NT2/D1 (cell line): ENCODE results near the gene RTF1.
"Not testable (repeated sequence)": the region's sequence is repeated elsewhere in the genome, so short reads cannot be mapped to it uniquely, and the experiment has no call there.

Experiments used
- DNase-seq: peaks from one replicate; pipeline ENCODE4 v3.0.0-alpha.2; 2011; ENCODE audit warnings: low read depth, low spot score
- H3K27me3 ChIP-seq: 2 replicates; pipeline ENCODE4 v1.6.0; 2011; ENCODE audit warnings: mild to moderate bottlenecking; ENCODE audit not compliant: insufficient read length, insufficient read depth
- H3K36me3 ChIP-seq: 2 replicates; pipeline ENCODE4 v1.6.1; 2011; ENCODE audit warnings: mild to moderate bottlenecking, low read length, mixed read lengths; ENCODE audit not compliant: insufficient read depth, insufficient read length
- H3K4me1 ChIP-seq: 2 replicates; pipeline ENCODE4 v1.5.1; 2011; ENCODE audit not compliant: insufficient read depth, insufficient read length
- H3K4me3 ChIP-seq: 2 replicates; pipeline ENCODE4 v1.5.1; 2011; ENCODE audit warnings: low read depth; ENCODE audit not compliant: insufficient read length
- H3K9ac ChIP-seq: 2 replicates; pipeline ENCODE4 v1.6.0; 2011; ENCODE audit warnings: low read depth; ENCODE audit not compliant: insufficient read length
- H3K9me3 ChIP-seq: 2 replicates; pipeline ENCODE4 v1.5.1; 2011; ENCODE audit warnings: mild to moderate bottlenecking, low read length; ENCODE audit not compliant: insufficient read depth
- SUZ12 ChIP-seq: IDR thresholded peaks from 2 replicates; pipeline ENCODE4 v1.6.1; 2011; ENCODE audit not compliant: insufficient read length, insufficient read depth; ENCODE audit errors: extremely low read depth
- YY1 ChIP-seq: IDR thresholded peaks from 2 replicates; pipeline ENCODE4 v1.6.1; 2011; ENCODE audit not compliant: insufficient read length, insufficient read depth
- ZNF274 ChIP-seq: IDR thresholded peaks from 2 replicates; pipeline ENCODE4 v1.6.1; 2011; ENCODE audit warnings: mild to moderate bottlenecking, low read depth, low read length

The RTF1 gene

GRCh38 chr15:41417418-41418195 lies 712 bp downstream of the RTF1 start:
- no peaks in the 10 kb centered on the region for H3K27me3 ChIP-seq
- DNase-seq = no peak
- peak overlapping the region; percentile 84 for H3K9ac ChIP-seq
- H3K4me1 ChIP-seq = no peaks in the 10 kb centered on the region
- TF ChIP-seq SUZ12 (no peak), ZNF274 (no peak), YY1 (no peak)
- no peaks in the 10 kb centered on the region for H3K36me3 ChIP-seq
- H3K4me3 ChIP-seq = peak overlapping the region; percentile 89
- no peaks in the 10 kb centered on the region for H3K9me3 ChIP-seq

- Histone ChIP-seq H3K4me1 (no peaks in the 10 kb centered on the region), H3K9me3 (no peaks in the 10 kb centered on the region), H3K9ac (no peak overlapping the region), H3K36me3 (peaks cover 7% of the 10 kb centered on the region), H3K4me3 (no peak overlapping the region), H3K27me3 (no peaks in the 10 kb centered on the region)
- DNase-seq = no peak
- TF ChIP-seq YY1 (no peak), SUZ12 (no peak), ZNF274 (no peak)
These were observed 7.2 kb downstream of the RTF1 start for GRCh38 chr15:41423979-41424659.

- no peak overlapping the region for H3K4me3 ChIP-seq
These were observed 7.9 kb downstream of the RTF1 start for GRCh38 chr15:41424809-41425208.

GRCh38 chr15:41425907-41426306 lies 9.0 kb downstream of the RTF1 start:
- H3K4me1 ChIP-seq, H3K4me3 ChIP-seq, H3K27me3 ChIP-seq, DNase-seq, H3K36me3 ChIP-seq, H3K9me3 ChIP-seq, H3K9ac ChIP-seq: not testable (repeated sequence)

More at GRCh38 chr15:41424809-41425208, 7.9 kb downstream of the RTF1 start:
- Histone ChIP-seq H3K27me3 (no peaks in the 10 kb centered on the region), H3K9ac (no peak overlapping the region), H3K9me3 (no peaks in the 10 kb centered on the region), H3K4me1 (no peaks in the 10 kb centered on the region), H3K36me3 (peaks cover 7% of the 10 kb centered on the region)
- DNase-seq = no peak
- TF ChIP-seq SUZ12 (no peak), ZNF274 (no peak), YY1 (no peak)

GRCh38 chr15:41429003-41429890 lies 12.4 kb downstream of the RTF1 start:
- Histone ChIP-seq H3K4me3 (no peak overlapping the region), H3K4me1 (no peaks in the 10 kb centered on the region), H3K27me3 (no peaks in the 10 kb centered on the region), H3K9ac (no peak overlapping the region), H3K9me3 (no peaks in the 10 kb centered on the region), H3K36me3 (peaks cover 12% of the 10 kb centered on the region)
- TF ChIP-seq SUZ12 = no peak
- no peak for TF ChIP-seq ZNF274
- TF ChIP-seq YY1 = no peak
- no peak for DNase-seq

GRCh38 chr15:41435037-41435786 lies 18.3 kb downstream of the RTF1 start:
- no peaks in the 10 kb centered on the region for H3K27me3 ChIP-seq
- no peak overlapping the region for H3K4me3 ChIP-seq
- no peak for DNase-seq
- H3K9ac ChIP-seq = no peak overlapping the region
- TF ChIP-seq YY1 (no peak), ZNF274 (no peak)
- no peaks in the 10 kb centered on the region for H3K9me3 ChIP-seq
- H3K4me1 ChIP-seq = no peaks in the 10 kb centered on the region
- H3K36me3 ChIP-seq = peaks cover 22% of the 10 kb centered on the region
